Epidermal melanocyte (primary cell): ENCODE measurements around the gene FARP1.

Source experiments
- DNase-seq: peaks from one replicate; pipeline ENCODE4 v3.0.0; 2011; ENCODE audit warnings: low spot score; ENCODE audit not compliant: insufficient read length

FARP1 gene

GRCh38 chr13:98476538-98476966 lies 333.7 kb downstream of the FARP1 start:
- DNase-seq = no peak

GRCh38 chr13:98478189-98479129 lies 335.6 kb downstream of the FARP1 start:
- DNase-seq = no peak

- no peak for DNase-seq
These were observed 336.7 kb downstream of the FARP1 start for GRCh38 chr13:98479496-98480003.

GRCh38 chr13:98480915-98481877 lies 338.3 kb downstream of the FARP1 start:
- no peak for DNase-seq

- DNase-seq = no peak
These were observed 339.9 kb downstream of the FARP1 start for GRCh38 chr13:98482476-98483444.

- no peak for DNase-seq
These were observed 340.9 kb downstream of the FARP1 start for GRCh38 chr13:98483601-98484288.

- DNase-seq = peak; percentile 28
These were observed 341.7 kb downstream of the FARP1 start for GRCh38 chr13:98484289-98485219.

GRCh38 chr13:98485561-98485960 lies 342.7 kb downstream of the FARP1 start:
- no peak for DNase-seq

- DNase-seq = no peak
These were observed 343.5 kb downstream of the FARP1 start for GRCh38 chr13:98486412-98486811.

- DNase-seq = peak; percentile 53
These were observed 344.1 kb downstream of the FARP1 start for GRCh38 chr13:98487016-98487415.

- no peak for DNase-seq
These were observed 344.6 kb downstream of the FARP1 start for GRCh38 chr13:98487522-98487921.

- no peak for DNase-seq
These were observed 345.8 kb downstream of the FARP1 start for GRCh38 chr13:98488736-98489135.

- DNase-seq = no peak
These were observed 346.7 kb downstream of the FARP1 start for GRCh38 chr13:98489446-98490194.

- DNase-seq = no peak
These were observed 347.4 kb downstream of the FARP1 start for GRCh38 chr13:98490195-98490836.

- no peak for DNase-seq
These were observed 348.0 kb downstream of the FARP1 start for GRCh38 chr13:98490866-98491265.

- DNase-seq = no peak
These were observed 349.6 kb downstream of the FARP1 start for GRCh38 chr13:98492335-98493041.
